Measurements from ENCODE around the gene PNCK.
"Not testable (repeated sequence)": the region's sequence is repeated elsewhere in the genome, so short reads cannot be mapped to it uniquely, and the experiment has no call there.

The PNCK gene

GRCh38 chrX:153685751-153686696 is 12.4 kb upstream of the PNCK start:
- DNase-seq: no peak

GRCh38 chrX:153685156-153685536 is 11.5 kb upstream of the PNCK start:
- no peak for DNase-seq

GRCh38 chrX:153684467-153685155 is 11.0 kb upstream of the PNCK start:
- no peak for DNase-seq

- not testable (repeated sequence) for DNase-seq
Observed at GRCh38 chrX:153683486-153683885, 9.9 kb upstream of the PNCK start.

GRCh38 chrX:153681175-153681574 is 7.6 kb upstream of the PNCK start:
- DNase-seq: no peak

- DNase-seq: no peak
Observed at GRCh38 chrX:153674219-153674851, 722 bp upstream of the PNCK start.

- no peak for DNase-seq
Observed at GRCh38 chrX:153672531-153673427, 834 bp downstream of the PNCK start.

GRCh38 chrX:153671589-153672530 is 1.8 kb downstream of the PNCK start:
- DNase-seq: no peak

- no peak for DNase-seq
Observed at GRCh38 chrX:153670748-153671588, 2.6 kb downstream of the PNCK start.

GRCh38 chrX:153669901-153670731 is 3.5 kb downstream of the PNCK start:
- no peak for DNase-seq

GRCh38 chrX:153669174-153669890 is 4.3 kb downstream of the PNCK start:
- no peak for DNase-seq

GRCh38 chrX:153668423-153669173 is 5.0 kb downstream of the PNCK start:
- no peak for DNase-seq

GRCh38 chrX:153667956-153668396 is 5.6 kb downstream of the PNCK start:
- DNase-seq: peak; percentile 64

GRCh38 chrX:153667281-153667955 is 6.2 kb downstream of the PNCK start:
- DNase-seq: no peak

GRCh38 chrX:153665726-153666306 is 7.8 kb downstream of the PNCK start:
- DNase-seq: no peak

- no peak for DNase-seq
Observed at GRCh38 chrX:153662266-153662665, 11.3 kb downstream of the PNCK start.

GRCh38 chrX:153659268-153659667 is 14.3 kb downstream of the PNCK start:
- DNase-seq: no peak
